ENCODE measurements around the gene SUCLG2.

SUCLG2 gene

GRCh38 chr3:67518236-67518635 is 136.2 kb downstream of the SUCLG2 start:
- H3K4me3 ChIP-seq (replicated peaks; ENCODE audit: insufficient read depth, low read length) = no peak overlapping the region
- no peak for DNase-seq (ENCODE audit: low read depth in 1 of 2, low spot score in 1 of 2)

GRCh38 chr3:67517781-67518180 is 136.6 kb downstream of the SUCLG2 start:
- no peaks in the 10 kb centered on the region for H3K27me3 ChIP-seq (ENCODE audit: insufficient read depth, poor library complexity, severe bottlenecking)
- TF ChIP-seq SPI1 (IDR thresholded peaks at IDR 0.05; ENCODE audit: borderline replicate concordance, low read depth) (no peak), GABPA (IDR thresholded peaks at IDR 0.05; ENCODE audit: low read depth) (no peak), POLR2AphosphoS5 (IDR thresholded peaks at IDR 0.05; ENCODE audit: low read depth) (no peak), CTCF (IDR thresholded peaks at IDR 0.05; ENCODE audit: insufficient read depth, low read length) (no peak), REST (IDR thresholded peaks at IDR 0.05; ENCODE audit: insufficient replicate concordance, low read depth) (no peak)
- no peak for DNase-seq (ENCODE audit: low read depth in 1 of 2, low spot score in 1 of 2)
- H3K4me3 ChIP-seq (replicated peaks; ENCODE audit: insufficient read depth, low read length) = no peak overlapping the region
- no peak overlapping the region for H3K27ac ChIP-seq (replicated peaks)

More at GRCh38 chr3:67518236-67518635, 136.2 kb downstream of the SUCLG2 start:
- TF ChIP-seq CTCF (IDR thresholded peaks at IDR 0.05; ENCODE audit: insufficient read depth, low read length) (no peak), SPI1 (IDR thresholded peaks at IDR 0.05; ENCODE audit: borderline replicate concordance, low read depth) (no peak), GABPA (IDR thresholded peaks at IDR 0.05; ENCODE audit: low read depth) (no peak), REST (IDR thresholded peaks at IDR 0.05; ENCODE audit: insufficient replicate concordance, low read depth) (no peak), POLR2AphosphoS5 (IDR thresholded peaks at IDR 0.05; ENCODE audit: low read depth) (no peak)
- no peak overlapping the region for H3K27ac ChIP-seq (replicated peaks)
- no peaks in the 10 kb centered on the region for H3K27me3 ChIP-seq (ENCODE audit: insufficient read depth, poor library complexity, severe bottlenecking)

- no peak for TF ChIP-seq SPI1 (IDR thresholded peaks at IDR 0.05; ENCODE audit: borderline replicate concordance, low read depth)
- TF ChIP-seq GABPA (IDR thresholded peaks at IDR 0.05; ENCODE audit: low read depth) = no peak
- TF ChIP-seq POLR2AphosphoS5 (IDR thresholded peaks at IDR 0.05; ENCODE audit: low read depth) = no peak
- TF ChIP-seq CTCF (IDR thresholded peaks at IDR 0.05; ENCODE audit: insufficient read depth, low read length) = no peak
- TF ChIP-seq REST (IDR thresholded peaks at IDR 0.05; ENCODE audit: insufficient replicate concordance, low read depth) = no peak
- DNase-seq (ENCODE audit: low read depth in 1 of 2, low spot score in 1 of 2) = no peak
- no peak overlapping the region for H3K27ac ChIP-seq (replicated peaks)
- H3K4me3 ChIP-seq (replicated peaks; ENCODE audit: insufficient read depth, low read length) = no peak overlapping the region
- H3K27me3 ChIP-seq (ENCODE audit: insufficient read depth, poor library complexity, severe bottlenecking) = no peaks in the 10 kb centered on the region
Observed at GRCh38 chr3:67516496-67516895, 137.9 kb downstream of the SUCLG2 start.

Measured in HL-60 (cell line).